H1 (cell line): ENCODE measurements around the gene TPRA1. TPM values are rescaled to one million over a fixed set of nuclear protein-coding genes. Genes with fewer than 3 reads are reported as not detected.

Experiments
- CBX5 ChIP-seq: fragments of 300-800, 300-1000 bp; sonication (generic); IDR thresholded peaks from 2 replicates; pipeline ENCODE4 v1.7.1; 2016; ENCODE audit warnings: antibody characterized with exemption, low read length, low read depth
- EGR1 ChIP-seq: IDR thresholded peaks from 2 replicates; pipeline ENCODE4 v1.6.1; 2011; ENCODE audit warnings: low read depth, low read length, borderline replicate concordance
- JUN ChIP-seq: IDR thresholded peaks from 2 replicates; pipeline ENCODE4 v1.6.1; 2011; ENCODE audit warnings: low read depth, mild to moderate bottlenecking, improper control_type of control experiment, low read length
- KDM4A ChIP-seq: IDR thresholded peaks from one replicate; pipeline ENCODE4 v1.7.1; 2012; ENCODE audit warnings: low read depth, mild to moderate bottlenecking, moderate library complexity, low read length, inconsistent platforms; ENCODE audit not compliant: severe bottlenecking
- MAX ChIP-seq: IDR thresholded peaks from 2 replicates; pipeline ENCODE4 v1.6.1; 2012; ENCODE audit warnings: inconsistent platforms
- PHF8 ChIP-seq: fragments of 200-600 bp; sonication (generic); conservative IDR thresholded peaks from 2 replicates; pipeline ENCODE4 v1.7.1; 2012; ENCODE audit warnings: low read depth, mild to moderate bottlenecking, inconsistent platforms, low read length, moderate library complexity
- RAD21 ChIP-seq, 2 experiments: IDR thresholded peaks in 1 of 2; conservative IDR thresholded peaks in 1 of 2; 2 replicates each; pipeline ENCODE4 v1.6.1; 2011; ENCODE audit warnings: low read depth in 2 of 2, low read length in 2 of 2, improper control_type of control experiment in 1 of 2, inconsistent platforms in 1 of 2, mild to moderate bottlenecking in 1 of 2, moderate library complexity in 1 of 2
- YY1 ChIP-seq: IDR thresholded peaks from 2 replicates; pipeline ENCODE4 v1.6.1; 2011; ENCODE audit warnings: low read depth, mild to moderate bottlenecking, low read length
- polyA plus RNA-seq, 7 experiments: library from polyadenylated mRNA; depleted of rRNA in 3 of 7; stranded (reverse) in 5 of 7; unstranded in 2 of 7; fragments of >200 nt in 5 of 7; fragments of 200-250 nt in 2 of 7; gene quantifications; 1 replicate in 5 of 7; 2 replicates in 1 of 7; 4 replicates in 1 of 7; pipeline versions ENCODE4 v1.2.1 to v1.2.3, GENCODE V29; 2011 to 2013; ENCODE audit warnings: missing spikeins in 2 of 7, mixed read lengths in 2 of 7
- total RNA-seq: library from RNA; stranded (reverse); fragmentation: NEBNext Ultra II Directional; extraction: Animal tissue kit (Norgen Biotek cat#: 25700); gene quantifications from 2 replicates; pipeline ENCODE4 v1.2.1, GENCODE V29; 2021

The TPRA1 gene
- total and polyA plus RNA-seq, 2 of the 8 experiments (the other 6 are each of a cell fraction or from before 2014, with no cell fraction given): 18.8 to 38.5 TPM

GRCh38 chr3:127547761-127548605 lies 42.5 kb downstream of the TPRA1 start (continued):
- TF ChIP-seq MAX (0 out of 2 replicates have a peak, but pooled peaks have one; percentile 44), EGR1 (0 out of 2 replicates have a peak, but pooled peaks have one; percentile 19), JUN (no peak), CBX5 (no peak), RAD21 (IDR thresholded peaks at IDR 0.05 in 1 of 2, conservative IDR thresholded peaks at IDR 0.05 in 1 of 2; ENCODE audit: low read depth in 2 of 2, low read length in 2 of 2) (peak; percentile 62 to 78), PHF8 (peak; percentile 22; the same call in 1 of the 2 replicates), KDM4A (peak; percentile 92), YY1 (peak; percentile 60; the same call in 1 of the 2 replicates)
